ENCODE measurements around the gene KLHL13.

DNA sequence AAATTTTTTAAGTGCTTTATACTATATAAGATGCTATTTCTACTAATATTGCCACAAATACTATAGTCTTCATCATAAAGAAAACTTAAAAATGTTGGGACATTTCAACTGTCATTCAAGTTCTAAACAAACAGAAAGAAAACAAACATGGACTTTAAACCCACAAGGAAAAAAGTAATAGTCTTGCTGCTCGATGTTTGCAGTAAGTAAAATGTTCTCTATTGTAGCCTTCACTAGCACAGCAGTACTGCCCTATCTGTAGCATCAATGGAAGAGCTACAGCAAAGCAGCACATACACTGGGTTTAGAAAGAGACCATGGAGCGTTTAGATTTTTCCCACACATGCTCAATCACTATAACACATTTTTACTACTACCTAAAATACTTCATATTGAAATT is 146.8 kb downstream of the KLHL13 start:
- TF ChIP-seq, protein P1, sequence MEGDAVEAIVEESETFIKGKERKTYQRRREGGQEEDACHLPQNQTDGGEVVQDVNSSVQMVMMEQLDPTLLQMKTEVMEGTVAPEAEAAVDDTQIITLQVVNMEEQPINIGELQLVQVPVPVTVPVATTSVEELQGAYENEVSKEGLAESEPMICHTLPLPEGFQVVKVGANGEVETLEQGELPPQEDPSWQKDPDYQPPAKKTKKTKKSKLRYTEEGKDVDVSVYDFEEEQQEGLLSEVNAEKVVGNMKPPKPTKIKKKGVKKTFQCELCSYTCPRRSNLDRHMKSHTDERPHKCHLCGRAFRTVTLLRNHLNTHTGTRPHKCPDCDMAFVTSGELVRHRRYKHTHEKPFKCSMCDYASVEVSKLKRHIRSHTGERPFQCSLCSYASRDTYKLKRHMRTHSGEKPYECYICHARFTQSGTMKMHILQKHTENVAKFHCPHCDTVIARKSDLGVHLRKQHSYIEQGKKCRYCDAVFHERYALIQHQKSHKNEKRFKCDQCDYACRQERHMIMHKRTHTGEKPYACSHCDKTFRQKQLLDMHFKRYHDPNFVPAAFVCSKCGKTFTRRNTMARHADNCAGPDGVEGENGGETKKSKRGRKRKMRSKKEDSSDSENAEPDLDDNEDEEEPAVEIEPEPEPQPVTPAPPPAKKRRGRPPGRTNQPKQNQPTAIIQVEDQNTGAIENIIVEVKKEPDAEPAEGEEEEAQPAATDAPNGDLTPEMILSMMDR (IDR thresholded peaks at IDR 0.05): no peak
- TF ChIP-seq POLR2A (IDR thresholded peaks at IDR 0.05): no peak

Data from uterus (tissue), 2 donors.